Measurements from ENCODE around the gene PFDN2.

The PFDN2 gene, protein sequence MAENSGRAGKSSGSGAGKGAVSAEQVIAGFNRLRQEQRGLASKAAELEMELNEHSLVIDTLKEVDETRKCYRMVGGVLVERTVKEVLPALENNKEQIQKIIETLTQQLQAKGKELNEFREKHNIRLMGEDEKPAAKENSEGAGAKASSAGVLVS

DNA sequence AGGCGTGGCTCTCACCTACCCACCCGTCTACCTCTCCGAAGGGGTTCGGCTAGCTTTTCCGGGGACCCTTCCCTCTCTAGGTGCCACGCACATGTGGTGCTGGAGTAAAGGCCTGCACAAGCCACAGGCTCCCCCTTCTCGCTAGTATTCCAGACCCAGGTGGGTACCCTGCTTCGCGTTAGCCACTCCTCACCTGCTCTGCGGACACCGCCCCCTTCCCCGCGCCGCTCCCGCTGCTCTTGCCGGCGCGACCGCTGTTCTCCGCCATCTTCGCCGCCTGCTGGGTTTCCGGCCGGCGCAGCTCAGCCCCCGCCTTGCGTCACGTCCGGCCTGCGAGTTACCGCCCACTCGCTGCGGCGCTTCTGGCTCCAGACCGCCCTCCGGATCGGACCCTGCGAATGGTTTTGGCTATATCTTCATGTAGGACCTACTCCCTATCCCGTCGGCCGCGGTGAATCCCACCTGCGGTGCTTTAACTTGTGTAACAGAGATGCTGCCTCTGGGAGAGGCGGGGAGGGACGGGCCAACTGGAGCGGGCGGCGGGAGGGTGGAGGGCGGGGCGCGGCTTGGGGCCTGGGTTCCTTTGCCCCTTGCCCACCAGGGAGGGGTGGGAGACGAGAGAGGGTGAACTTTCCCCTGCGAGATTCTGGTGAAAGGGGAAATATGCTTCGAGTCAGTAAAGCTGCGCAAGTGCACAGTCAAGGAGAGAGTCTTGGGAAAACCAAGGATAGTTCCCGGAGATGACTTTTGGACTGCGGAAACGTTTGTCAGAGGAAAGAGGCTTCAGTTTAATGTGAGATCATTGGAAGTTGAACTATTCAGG, at the start of gene PFDN2, which contains the start of gene NIT1:
Gene PFDN2 (minus strand): TSS at position 279 of the 823 bp plus-strand sequence. CDS start 11 bp downstream, at position 268.
Gene NIT1 (plus strand): TSS at position 347 of the 823 bp plus-strand sequence. CDS start 72 bp downstream, at position 419.
- in situ Hi-C loops (cut with MboI; ENCODE audit: low pct_unique_long_range_greater_than_20kb, low sequenced_read_pairs, unreplicated experiment), result no loop called here
- TF ChIP-seq, protein P1, sequence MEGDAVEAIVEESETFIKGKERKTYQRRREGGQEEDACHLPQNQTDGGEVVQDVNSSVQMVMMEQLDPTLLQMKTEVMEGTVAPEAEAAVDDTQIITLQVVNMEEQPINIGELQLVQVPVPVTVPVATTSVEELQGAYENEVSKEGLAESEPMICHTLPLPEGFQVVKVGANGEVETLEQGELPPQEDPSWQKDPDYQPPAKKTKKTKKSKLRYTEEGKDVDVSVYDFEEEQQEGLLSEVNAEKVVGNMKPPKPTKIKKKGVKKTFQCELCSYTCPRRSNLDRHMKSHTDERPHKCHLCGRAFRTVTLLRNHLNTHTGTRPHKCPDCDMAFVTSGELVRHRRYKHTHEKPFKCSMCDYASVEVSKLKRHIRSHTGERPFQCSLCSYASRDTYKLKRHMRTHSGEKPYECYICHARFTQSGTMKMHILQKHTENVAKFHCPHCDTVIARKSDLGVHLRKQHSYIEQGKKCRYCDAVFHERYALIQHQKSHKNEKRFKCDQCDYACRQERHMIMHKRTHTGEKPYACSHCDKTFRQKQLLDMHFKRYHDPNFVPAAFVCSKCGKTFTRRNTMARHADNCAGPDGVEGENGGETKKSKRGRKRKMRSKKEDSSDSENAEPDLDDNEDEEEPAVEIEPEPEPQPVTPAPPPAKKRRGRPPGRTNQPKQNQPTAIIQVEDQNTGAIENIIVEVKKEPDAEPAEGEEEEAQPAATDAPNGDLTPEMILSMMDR (IDR thresholded peaks at IDR 0.05; ENCODE audit: extremely low read depth, insufficient read depth, missing control alignments), result no peak
- DNase-seq (ENCODE audit: low spot score), result peak; percentile 91

DNA sequence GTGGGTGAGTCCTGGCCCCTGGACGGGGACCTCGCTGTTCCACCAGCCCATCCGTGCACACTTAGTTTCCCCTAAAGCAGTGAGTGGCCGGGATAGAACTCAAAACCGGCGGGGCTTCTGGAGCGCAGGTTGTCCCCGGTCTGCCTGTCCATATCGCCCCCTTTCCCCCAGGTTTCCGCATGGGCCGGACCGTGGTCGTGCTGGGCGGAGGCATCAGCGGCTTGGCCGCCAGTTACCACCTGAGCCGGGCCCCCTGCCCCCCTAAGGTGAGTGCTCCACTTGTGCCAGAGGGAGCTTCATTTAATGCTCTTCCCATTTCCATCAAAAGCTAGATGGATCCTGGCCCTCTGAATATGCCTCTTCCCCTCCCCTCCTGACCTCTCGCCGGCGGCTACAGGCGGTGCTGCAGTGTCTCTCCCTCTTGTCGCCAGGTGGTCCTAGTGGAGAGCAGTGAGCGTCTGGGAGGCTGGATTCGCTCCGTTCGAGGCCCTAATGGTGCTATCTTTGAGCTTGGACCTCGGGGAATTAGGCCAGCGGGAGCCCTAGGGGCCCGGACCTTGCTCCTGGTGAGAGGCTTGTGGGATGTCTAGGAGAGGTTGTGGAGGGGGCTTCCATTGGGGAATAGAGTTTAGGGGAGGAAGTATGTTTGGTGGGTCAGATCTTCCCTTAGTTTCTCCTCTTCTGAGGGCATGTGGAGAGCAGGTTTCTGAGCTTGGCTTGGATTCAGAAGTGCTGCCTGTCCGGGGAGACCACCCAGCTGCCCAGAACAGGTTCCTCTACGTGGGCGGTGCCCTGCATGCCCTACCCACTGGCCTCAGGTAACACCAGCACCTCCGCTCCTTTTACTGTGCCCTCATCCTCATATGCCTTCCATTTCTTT, 49.1 kb upstream of the PFDN2 start:
- no peak for DNase-seq (ENCODE audit: low spot score)
- in situ Hi-C loops (cut with MboI; ENCODE audit: low pct_unique_long_range_greater_than_20kb, low sequenced_read_pairs, unreplicated experiment), result no loop called here
- TF ChIP-seq, protein P1 (IDR thresholded peaks at IDR 0.05; ENCODE audit: extremely low read depth, insufficient read depth, missing control alignments), result no peak

DNA sequence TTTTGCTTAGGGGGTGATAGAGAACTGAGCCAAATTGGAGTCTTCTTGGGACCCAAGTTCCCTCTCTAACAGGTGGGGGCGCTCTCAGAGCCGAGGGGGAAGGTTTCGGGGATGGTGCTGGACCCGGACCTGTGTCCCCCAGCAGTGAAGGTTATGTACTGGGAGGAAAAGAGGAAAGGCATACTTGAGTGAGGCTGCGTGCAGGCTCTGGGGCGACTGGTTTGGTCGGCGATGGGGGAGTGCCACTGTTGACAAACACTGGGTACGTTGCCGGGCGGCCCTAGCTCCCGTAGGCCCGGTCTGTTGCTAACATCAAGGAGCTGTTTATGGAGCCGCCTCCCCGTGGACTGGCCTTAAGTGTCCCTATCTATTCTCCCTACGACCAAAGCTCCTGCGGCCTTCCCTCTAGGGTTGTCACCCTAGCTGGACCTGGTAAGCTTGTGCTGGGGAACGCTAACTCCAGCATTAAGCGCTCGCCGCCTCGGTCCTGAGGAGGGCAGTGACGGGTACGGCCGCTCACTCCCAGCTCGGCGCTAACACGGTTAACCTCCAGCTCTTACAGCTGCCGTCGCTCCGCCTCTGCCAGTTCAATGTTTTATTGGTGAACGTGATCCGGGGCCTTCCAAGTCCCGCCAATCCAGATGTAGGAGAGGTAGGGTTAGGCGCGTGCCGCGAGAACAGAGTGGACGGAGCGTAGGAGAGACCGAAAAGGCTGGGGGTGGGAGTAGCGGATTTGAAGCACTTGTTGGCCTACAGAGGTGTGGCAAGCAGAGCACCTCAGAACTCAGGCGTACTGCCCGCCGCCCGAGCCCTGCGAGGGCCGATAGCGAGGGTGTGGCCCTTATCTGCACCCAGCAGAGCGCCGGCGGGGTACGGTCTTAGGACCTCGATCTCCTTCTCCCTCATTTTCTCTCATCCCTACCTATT, 48.2 kb upstream of the PFDN2 start, which contains the start of gene PPOX:
Gene PPOX (plus strand): TSS at position 685 of the 927 bp plus-strand sequence. CDS start 422 bp downstream, outside the sequence.
- DNase-seq (ENCODE audit: low spot score), result peak; percentile 91
- in situ Hi-C loops (cut with MboI; ENCODE audit: low pct_unique_long_range_greater_than_20kb, low sequenced_read_pairs, unreplicated experiment), result no loop called here
- TF ChIP-seq, protein P1 (IDR thresholded peaks at IDR 0.05; ENCODE audit: extremely low read depth, insufficient read depth, missing control alignments), result peak; percentile 54

DNA sequence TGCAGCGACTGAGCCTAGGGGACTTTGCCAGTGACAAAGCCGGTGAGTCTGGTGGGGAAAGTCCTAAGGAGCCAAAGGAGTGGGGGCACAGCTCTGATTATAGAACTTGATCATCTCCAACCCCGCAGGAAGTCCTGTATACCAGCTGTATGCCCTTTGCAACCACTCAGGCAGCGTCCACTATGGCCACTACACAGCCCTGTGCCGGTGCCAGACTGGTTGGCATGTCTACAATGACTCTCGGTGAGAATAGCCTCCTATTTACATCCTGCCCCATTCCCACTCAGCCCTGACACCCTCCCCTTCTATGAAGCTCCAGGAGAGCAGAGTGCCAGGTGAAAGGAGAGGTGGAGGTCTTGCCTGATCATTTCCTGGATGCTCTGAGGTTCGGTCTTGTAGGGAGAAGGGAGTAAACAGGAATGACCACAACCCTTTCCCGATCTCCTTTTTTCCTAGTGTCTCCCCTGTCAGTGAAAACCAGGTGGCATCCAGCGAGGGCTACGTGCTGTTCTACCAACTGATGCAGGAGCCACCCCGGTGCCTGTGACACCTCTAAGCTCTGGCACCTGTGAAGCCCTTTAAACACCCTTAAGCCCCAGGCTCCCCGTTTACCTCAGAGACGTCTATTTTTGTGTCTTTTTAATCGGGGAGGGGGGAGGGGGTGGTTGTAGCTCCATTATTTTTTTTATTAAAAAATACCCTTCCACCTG, 47.2 kb upstream of the PFDN2 start:
- DNase-seq (ENCODE audit: low spot score), result no peak
- in situ Hi-C loops (cut with MboI; ENCODE audit: low pct_unique_long_range_greater_than_20kb, low sequenced_read_pairs, unreplicated experiment), result no loop called here
- TF ChIP-seq, protein P1 (IDR thresholded peaks at IDR 0.05; ENCODE audit: extremely low read depth, insufficient read depth, missing control alignments), result no peak

DNA sequence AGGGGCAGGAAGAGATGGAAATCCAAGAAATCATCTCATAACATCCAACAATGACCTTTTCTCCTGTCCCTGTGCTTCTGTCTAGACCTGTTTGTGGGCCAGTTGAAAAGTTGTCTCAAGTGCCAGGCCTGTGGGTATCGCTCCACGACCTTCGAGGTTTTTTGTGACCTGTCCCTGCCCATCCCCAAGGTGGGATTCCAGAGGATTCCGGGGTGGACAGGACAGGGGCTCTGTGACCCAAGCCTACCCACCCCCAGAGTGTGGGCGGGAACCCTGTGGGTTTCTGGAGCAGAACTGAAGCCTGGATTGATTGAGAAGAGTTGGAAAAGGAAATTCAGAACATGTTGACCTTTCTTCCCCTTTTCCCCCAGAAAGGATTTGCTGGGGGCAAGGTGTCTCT, 46.0 kb upstream of the PFDN2 start:
- DNase-seq (ENCODE audit: low spot score), result no peak
- in situ Hi-C loops (cut with MboI; ENCODE audit: low pct_unique_long_range_greater_than_20kb, low sequenced_read_pairs, unreplicated experiment), result no loop called here
- TF ChIP-seq, protein P1 (IDR thresholded peaks at IDR 0.05; ENCODE audit: extremely low read depth, insufficient read depth, missing control alignments), result no peak

All from GM13977 (cell line).